Stimulated activated CD8-positive, alpha-beta memory T cell treated with anti-CD3 and anti-CD28 coated beads, Interleukin-4, amount 100 ng/mL, for 4 hours (primary cell): Measurements from ENCODE around the gene SYN1.
"Not testable (repeated sequence)": the region's sequence is repeated elsewhere in the genome, so short reads cannot be mapped to it uniquely, and the experiment has no call there.

Experiments
- DNase-seq, 2 donors: peaks; one replicate each; pipeline ENCODE4 v3.0.0-alpha.2; 2020; ENCODE audit warnings: low read depth in 2 of 2, low spot score in 1 of 2

SYN1 gene

GRCh38 chrX:47619486-47620302 lies at the start of gene SYN1:
SYN1 (minus strand) TSS chrX:47619857; CDS start chrX:47619728, 129 bp downstream.
- DNase-seq, result peak; percentile 44 to 61

GRCh38 chrX:47665797-47666196 lies 46.1 kb upstream of the SYN1 start:
- not testable (repeated sequence) for DNase-seq

- no peak for DNase-seq
Measured at GRCh38 chrX:47664737-47665136, 45.1 kb upstream of the SYN1 start.

GRCh38 chrX:47662144-47662657 lies 42.5 kb upstream of the SYN1 start:
- no peak for DNase-seq

GRCh38 chrX:47661539-47661938 lies 41.9 kb upstream of the SYN1 start:
- no peak for DNase-seq

GRCh38 chrX:47659421-47659726 lies 39.7 kb upstream of the SYN1 start:
- no peak for DNase-seq

- DNase-seq, result peak; percentile 81 to 83
Measured at GRCh38 chrX:47658684-47659420, 39.2 kb upstream of the SYN1 start, which contains the start of gene UXT. UXT (minus strand) TSS chrX:47659180; CDS start chrX:47658927, 253 bp downstream.

GRCh38 chrX:47658301-47658683 lies 38.6 kb upstream of the SYN1 start:
- no peak for DNase-seq

- DNase-seq, result no peak
Measured at GRCh38 chrX:47651043-47651905, 31.6 kb upstream of the SYN1 start.

- DNase-seq, result peak; percentile 66 to 79
Measured at GRCh38 chrX:47650164-47651042, 30.7 kb upstream of the SYN1 start, which contains the start of gene ELK1. ELK1 (minus strand) TSS chrX:47650563; CDS start chrX:47641441, 9,122 bp downstream.

- no peak for DNase-seq
Measured at GRCh38 chrX:47649781-47650163, 30.1 kb upstream of the SYN1 start.

- no peak for DNase-seq
Measured at GRCh38 chrX:47649271-47649670, 29.6 kb upstream of the SYN1 start.

GRCh38 chrX:47648376-47648775 lies 28.7 kb upstream of the SYN1 start:
- no peak for DNase-seq

- no peak for DNase-seq
Measured at GRCh38 chrX:47646636-47647035, 27.0 kb upstream of the SYN1 start.

GRCh38 chrX:47645530-47645929 lies 25.9 kb upstream of the SYN1 start:
- DNase-seq, result no peak

GRCh38 chrX:47644557-47645091 lies 25.0 kb upstream of the SYN1 start:
- no peak for DNase-seq

GRCh38 chrX:47643926-47644325 lies 24.3 kb upstream of the SYN1 start:
- no peak for DNase-seq

- DNase-seq, result no peak
Measured at GRCh38 chrX:47638816-47639215, 19.2 kb upstream of the SYN1 start.

GRCh38 chrX:47637546-47638195 lies 18.0 kb upstream of the SYN1 start:
- no peak for DNase-seq
